Dedifferentiated amniotic fluid mesenchymal stem cell (primary cell): Measurements from ENCODE around the gene VEZT.
"Not testable (repeated sequence)": the region's sequence is repeated elsewhere in the genome, so short reads cannot be mapped to it uniquely, and the experiment has no call there.

Source experiments
- DNase-seq: peaks from one replicate; pipeline ENCODE4 v3.0.0-alpha.2; 2016; ENCODE audit errors: extremely low spot score

Gene VEZT

GRCh38 chr12:95224202-95225170 lies 6.9 kb downstream of the VEZT start:
- DNase-seq: peak; percentile 44

- no peak for DNase-seq
Observed at GRCh38 chr12:95225645-95226212, 8.1 kb downstream of the VEZT start.

GRCh38 chr12:95227818-95228356 lies 10.3 kb downstream of the VEZT start:
- no peak for DNase-seq

DNA sequence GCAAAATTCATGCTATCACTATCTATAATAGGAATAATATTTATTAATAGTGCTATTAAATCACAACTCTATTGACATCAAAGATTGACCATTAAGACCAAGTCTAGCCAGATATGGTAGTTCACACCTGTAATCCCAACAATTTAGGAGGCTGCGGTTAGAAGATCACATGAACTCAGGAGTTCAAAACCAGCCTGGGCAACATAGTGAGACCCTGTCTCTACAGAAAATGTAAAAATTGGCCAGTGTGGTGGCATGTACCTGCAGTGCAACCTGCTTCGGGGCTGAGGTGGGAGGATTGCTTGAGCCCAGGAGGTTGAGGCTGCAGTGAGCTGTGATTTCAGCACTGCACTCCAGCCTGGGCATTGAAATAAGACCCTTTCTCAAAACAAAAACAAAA lies 11.0 kb downstream of the VEZT start:
- DNase-seq: no peak

DNA sequence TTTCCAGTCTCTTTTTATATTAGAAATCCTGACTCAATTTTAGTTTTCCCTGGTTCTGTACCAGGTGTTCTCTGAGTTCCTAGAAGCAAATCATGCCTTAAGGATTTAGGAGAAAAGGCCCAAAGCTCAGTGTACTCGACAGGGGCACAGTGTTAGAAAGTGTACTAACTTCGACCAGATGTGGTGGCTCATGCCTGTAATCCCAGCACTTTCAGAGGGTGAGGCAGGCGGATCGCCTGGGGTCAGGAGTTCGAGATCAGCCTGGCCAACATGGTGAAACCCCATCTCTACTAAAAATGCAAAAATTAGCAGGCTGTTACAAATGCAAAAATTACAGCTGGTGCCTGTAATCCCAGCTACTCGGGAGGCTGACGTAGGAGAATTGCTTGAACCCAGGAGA lies 12.0 kb downstream of the VEZT start:
- DNase-seq: no peak

DNA sequence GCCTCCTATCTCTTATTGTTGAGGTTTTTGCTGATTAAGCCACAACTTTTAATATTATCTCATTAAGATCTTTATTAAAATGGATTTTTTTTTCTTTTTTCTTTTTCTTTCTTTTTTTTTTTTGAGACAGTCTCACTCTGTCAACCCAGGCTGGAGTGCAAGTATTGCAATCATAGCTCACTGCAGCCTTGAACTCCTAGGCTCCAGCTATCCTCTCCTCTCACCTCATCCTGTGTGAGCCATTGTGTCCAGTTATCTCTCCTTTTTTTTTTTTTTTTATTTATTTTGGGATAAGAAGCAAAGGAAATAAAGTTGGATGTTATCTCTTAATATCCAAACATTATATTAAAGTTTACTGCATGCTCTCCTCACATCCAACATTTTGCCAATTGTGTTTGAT lies 12.7 kb downstream of the VEZT start:
- no peak for DNase-seq

- no peak for DNase-seq
Observed at GRCh38 chr12:95231190-95231589, 13.6 kb downstream of the VEZT start.

DNA sequence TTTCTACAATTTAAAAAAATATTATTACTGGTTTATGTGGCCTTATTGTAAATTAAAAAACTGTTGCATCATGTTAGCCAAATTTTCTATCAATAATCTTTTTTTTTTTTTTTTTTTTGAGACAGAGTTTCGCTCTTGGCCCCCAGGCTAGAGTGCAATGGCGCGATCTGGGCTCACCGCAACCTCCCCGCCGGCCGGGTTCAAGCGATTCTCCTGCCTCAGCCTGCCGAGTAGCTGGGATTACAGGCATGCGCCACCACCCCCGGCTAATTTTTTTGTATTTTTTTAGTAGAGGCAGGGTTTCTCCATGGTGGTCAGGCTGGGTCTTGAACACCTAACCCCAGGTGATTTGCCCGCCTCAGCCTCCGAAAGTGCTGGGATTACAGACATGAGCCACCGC lies 16.6 kb downstream of the VEZT start:
- not testable (repeated sequence) for DNase-seq

GRCh38 chr12:95235621-95236020 lies 18.0 kb downstream of the VEZT start:
- DNase-seq: not testable (repeated sequence)

GRCh38 chr12:95237315-95237714 lies 19.7 kb downstream of the VEZT start:
- no peak for DNase-seq

GRCh38 chr12:95238150-95238549 lies 20.5 kb downstream of the VEZT start:
- DNase-seq: no peak

DNA sequence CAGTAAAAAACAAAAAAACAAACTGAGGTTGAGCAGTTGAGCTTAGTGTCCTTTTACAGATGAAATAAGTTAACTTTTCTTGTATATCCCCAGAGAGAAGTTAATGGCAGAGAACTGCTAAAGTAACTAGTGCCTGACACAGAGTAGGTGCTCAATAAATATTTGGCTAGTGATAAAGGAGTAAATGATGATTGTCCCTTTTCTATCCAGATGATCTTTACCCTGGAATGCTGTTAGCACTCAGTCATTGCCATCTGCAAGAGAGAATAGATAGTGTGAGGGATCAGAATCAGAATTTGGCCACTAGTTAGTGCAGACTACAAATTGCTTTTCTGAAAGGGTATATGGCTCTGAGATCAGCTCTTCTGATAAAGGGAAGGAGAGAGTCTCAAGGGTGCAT lies 21.6 kb downstream of the VEZT start:
- no peak for DNase-seq

GRCh38 chr12:95239835-95240234 lies 22.2 kb downstream of the VEZT start:
- not testable (repeated sequence) for DNase-seq

DNA sequence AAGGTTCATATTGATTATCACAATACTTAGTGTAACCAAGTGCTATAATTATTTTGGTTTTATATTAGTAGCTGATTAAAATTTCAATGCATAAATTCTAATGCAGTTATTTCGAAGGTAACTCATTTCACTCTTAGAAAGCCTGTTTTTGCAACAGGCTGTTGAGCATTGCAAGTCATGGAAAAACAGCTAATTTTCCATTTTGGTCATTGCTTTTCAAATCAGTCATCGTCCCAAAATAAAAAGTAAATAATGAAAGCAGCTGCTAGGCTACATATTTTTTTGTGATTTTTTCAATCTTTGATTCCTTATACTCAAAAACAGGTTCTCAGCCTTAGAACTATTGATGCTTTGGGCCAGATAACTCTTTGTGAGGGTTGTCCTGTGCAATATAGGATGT lies 22.9 kb downstream of the VEZT start:
- DNase-seq: no peak

DNA sequence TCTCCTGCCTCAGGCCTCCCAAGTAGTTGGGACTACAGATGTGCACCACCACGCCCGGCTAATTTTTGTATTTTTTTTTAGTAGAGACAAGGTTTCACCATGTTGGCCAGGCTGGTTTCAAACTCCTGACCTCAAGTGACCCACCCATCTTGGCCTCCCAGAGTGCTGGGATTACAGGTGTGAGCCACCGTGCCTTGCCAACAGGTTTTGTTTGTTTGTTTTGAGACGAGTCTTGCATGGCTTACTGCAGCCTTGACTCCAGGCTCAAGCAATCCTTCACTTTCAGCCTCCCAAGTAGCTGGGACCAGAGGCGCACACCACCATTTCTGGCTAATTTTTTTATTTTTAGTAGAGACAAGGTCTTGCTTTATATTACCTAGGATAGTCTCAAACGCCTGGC lies 23.5 kb downstream of the VEZT start:
- not testable (repeated sequence) for DNase-seq

DNA sequence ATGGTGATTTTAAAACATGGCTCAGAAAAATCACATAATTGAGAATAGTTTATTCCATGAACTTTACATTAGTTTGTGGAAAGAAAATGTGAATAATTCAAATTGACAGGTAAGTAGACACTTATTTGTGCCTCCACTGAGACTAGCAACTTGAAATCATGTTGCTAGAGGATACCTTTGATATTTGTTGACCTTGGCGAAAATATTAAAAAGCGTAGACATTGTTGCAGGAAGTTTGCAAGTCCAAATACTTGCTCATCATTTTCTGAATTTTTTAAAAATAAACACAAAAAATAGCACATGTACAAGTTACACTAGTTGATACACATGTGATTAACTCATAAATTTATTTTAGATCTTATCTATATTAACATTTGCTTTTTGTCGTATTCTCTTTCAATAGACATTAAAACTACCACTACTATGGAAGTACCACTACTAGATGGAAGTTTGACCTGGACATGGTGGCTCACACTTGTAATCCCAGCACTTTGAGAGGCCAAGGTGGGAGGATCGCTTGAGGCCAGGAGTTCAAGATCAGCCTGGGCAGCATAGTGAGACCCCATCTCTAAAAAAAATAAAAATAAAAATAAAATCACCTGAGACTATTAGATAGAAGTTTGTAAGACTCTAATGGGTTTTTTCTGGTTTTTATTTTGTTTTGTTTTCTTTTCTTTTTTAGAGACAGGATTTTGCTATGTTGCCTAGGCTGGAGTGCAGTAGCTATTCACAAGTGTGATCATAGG lies 24.3 kb downstream of the VEZT start:
- DNase-seq: no peak

GRCh38 chr12:95243497-95244183 lies 26.0 kb downstream of the VEZT start:
- DNase-seq: no peak

GRCh38 chr12:95244350-95244749 lies 26.7 kb downstream of the VEZT start:
- no peak for DNase-seq

DNA sequence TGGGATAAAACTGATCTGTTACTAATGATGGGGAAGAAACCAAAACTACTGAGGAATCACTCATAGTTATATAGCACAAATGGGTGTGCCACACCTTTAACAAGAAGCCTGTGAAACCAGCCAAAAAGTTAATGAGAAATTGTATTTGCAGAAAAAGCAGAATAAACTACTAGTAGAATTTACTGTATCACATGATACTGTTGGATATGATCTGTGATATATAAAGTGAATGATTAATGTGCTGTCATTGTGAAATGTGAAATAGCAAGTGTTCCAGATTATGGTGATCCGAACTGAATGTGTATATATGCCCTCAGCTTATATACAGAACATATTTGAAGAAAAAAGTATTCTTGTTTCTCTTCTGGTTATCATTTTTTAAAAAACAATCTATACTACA lies 30.5 kb downstream of the VEZT start:
- no peak for DNase-seq

- DNase-seq: peak; percentile 75
Observed at GRCh38 chr12:95248604-95249360, 31.2 kb downstream of the VEZT start.

DNA sequence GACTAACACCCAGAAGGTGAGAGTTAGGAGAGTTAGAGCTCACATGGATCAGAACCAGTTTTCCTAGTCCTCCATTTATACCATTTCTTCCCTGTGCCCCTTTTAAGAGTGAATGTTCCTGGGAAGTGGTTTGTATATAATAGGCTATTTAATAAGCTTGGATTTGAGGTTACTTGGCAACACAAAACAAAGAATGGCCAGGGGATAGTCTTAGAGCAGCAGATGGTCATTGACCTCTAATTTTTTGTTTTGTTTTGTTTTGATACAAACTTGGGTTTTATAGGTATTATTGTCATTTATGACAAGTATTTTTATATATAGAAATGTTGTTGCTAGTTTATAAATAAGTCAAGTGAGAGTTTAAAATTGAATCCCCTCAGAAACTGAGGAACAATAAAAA lies 35.8 kb downstream of the VEZT start:
- no peak for DNase-seq
